ENCODE measurements around the gene WNK2.
"Not testable (repeated sequence)": the region's sequence is repeated elsewhere in the genome, so short reads cannot be mapped to it uniquely, and the experiment has no call there.

WNK2 gene

DNA sequence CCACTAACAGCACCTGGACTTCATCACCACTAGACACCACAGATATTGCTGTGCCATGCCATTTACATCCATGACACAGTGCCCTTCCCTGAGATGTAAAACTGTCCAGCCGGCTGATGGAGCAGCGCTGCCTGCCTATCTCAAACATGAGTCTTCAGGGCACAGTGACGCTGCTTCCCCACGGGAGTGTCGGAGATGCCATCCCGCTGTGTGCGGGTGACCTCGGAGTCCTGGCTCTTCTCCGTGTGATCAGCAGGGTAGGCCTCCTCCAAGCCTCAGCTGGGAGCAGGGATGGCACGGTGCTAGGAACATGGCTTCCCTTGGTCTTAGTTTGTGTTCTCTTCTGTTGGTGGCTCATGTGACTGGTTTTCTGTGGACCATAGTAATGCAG lies 137.3 kb downstream of the WNK2 start:
- DNase-seq (ENCODE audit: insufficient read length, low spot score) (no peak), FAIRE-seq (no peak)
- TF ChIP-seq, protein P1, sequence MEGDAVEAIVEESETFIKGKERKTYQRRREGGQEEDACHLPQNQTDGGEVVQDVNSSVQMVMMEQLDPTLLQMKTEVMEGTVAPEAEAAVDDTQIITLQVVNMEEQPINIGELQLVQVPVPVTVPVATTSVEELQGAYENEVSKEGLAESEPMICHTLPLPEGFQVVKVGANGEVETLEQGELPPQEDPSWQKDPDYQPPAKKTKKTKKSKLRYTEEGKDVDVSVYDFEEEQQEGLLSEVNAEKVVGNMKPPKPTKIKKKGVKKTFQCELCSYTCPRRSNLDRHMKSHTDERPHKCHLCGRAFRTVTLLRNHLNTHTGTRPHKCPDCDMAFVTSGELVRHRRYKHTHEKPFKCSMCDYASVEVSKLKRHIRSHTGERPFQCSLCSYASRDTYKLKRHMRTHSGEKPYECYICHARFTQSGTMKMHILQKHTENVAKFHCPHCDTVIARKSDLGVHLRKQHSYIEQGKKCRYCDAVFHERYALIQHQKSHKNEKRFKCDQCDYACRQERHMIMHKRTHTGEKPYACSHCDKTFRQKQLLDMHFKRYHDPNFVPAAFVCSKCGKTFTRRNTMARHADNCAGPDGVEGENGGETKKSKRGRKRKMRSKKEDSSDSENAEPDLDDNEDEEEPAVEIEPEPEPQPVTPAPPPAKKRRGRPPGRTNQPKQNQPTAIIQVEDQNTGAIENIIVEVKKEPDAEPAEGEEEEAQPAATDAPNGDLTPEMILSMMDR (IDR thresholded peaks at IDR 0.05; ENCODE audit: insufficient read depth, missing control alignments): no peak

DNA sequence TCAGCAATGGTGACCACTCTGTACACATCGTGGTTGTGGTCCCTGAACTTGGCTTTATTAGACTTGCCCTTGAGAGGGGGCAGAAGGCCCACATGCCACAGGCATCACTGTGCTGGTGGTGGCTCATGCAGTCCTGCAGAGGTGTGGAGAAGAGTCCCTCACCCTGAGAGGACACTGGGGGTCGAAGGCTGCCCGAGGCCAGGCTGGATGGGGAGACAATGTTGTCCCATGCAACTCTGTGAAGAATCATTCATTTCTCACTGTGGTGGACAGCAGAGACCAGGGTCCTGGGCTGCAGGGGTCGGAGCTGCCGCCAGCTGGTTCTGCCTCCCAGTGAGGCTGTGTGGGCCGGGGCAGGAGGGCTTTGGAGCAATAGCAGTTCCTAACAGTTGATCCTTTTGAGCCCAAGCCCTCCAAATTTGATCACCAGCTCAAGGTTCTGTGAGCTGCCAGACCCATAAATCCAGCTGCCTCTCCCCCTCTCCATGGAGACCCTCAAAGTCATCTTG lies 139.6 kb downstream of the WNK2 start:
- DNase-seq (ENCODE audit: insufficient read length, low spot score); FAIRE-seq: not testable (repeated sequence)

DNA sequence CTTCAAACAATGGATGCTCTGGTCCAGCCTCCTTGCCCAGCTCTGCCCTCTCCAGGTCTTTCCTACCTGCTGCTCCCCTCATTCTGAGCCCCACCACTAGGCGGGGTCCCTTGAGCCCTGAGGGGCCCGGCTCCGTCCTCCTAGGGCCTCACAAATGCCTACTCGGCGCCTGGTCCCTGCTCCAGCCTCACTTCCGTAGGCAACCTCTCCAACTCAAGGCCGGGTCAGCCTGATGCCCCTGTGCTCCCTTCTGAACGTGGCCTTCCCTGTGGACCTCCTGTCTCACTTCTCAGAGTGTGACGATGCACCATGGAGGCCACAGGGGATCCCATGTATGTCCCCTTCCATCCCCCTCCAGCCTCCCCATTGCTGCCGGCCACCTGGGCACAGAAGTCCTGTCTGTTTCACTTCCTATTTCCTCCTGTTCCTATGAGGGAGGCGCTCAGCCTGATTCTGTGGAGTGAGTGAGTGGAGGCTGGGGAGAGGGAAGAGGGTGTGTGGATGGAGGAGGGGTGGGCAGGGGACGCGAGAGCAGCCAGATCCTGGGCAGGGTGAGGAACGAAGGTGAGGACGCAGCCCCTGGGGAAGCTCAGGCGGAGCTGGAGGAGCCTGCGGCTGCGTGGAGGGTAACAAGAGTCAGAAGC lies 140.4 kb downstream of the WNK2 start:
- DNase-seq (ENCODE audit: insufficient read length, low spot score) (no peak), FAIRE-seq (no peak)
- TF ChIP-seq, protein P1 (IDR thresholded peaks at IDR 0.05; ENCODE audit: insufficient read depth, missing control alignments): no peak

DNA sequence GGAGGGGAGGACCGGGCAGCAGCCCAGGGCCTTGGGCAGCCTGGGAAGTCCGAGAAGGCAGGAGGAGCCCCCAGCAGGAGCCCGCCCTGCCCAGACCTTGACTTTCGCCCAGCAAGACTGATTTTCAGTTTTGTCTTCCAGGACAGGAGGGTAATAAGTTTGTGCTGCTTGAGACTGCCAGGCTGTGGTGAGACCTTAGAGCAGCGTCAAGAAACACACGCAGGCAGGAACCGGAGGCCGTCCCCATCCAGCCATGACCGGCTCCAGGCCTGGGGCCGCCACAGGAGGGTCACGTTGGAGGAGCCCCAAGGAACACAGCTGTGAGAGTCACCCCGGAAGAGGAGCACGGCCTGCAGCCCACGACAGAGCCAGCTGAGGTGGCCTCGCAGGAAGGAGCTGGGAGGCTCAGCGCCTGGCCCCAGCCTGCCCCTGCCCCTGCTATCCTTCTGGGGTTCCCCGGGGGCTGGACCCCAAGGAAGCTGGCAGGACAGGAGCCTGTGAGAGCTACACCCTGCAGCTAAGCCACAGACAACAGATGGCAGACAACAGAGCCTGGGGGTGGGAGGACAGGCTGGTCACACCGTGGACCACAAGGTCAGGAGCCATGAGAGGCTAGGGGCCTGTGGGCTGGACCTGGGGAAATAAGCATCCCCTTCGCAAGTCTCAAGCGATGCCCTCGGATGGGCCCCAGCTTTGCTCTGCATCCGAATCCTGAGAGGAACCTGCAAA lies 141.5 kb downstream of the WNK2 start:
- TF ChIP-seq, protein P1 (IDR thresholded peaks at IDR 0.05; ENCODE audit: insufficient read depth, missing control alignments): no peak
- FAIRE-seq: no peak
- DNase-seq (ENCODE audit: insufficient read length, low spot score): no peak

DNA sequence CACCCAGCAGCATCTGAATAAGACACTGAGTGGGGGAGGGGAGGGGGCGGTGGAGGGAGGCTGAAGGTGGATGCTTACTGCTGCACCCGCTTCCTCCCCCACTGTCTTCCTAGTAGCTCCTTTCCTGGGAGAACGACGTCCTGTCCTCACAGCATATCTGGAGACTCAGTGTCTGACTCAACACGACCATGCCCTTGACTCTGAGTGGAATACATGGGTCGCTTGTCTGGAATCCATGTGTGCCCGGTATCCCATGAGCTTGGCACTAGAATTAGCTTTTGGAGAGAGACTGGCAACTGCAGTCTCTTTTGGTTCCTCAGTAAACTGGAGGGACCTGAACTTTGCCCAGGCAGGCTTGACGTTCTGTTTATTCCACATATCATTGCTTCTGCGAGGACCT lies 142.1 kb downstream of the WNK2 start:
- FAIRE-seq: no peak
- DNase-seq (ENCODE audit: insufficient read length, low spot score): no peak
- TF ChIP-seq, protein P1 (IDR thresholded peaks at IDR 0.05; ENCODE audit: insufficient read depth, missing control alignments): no peak

DNA sequence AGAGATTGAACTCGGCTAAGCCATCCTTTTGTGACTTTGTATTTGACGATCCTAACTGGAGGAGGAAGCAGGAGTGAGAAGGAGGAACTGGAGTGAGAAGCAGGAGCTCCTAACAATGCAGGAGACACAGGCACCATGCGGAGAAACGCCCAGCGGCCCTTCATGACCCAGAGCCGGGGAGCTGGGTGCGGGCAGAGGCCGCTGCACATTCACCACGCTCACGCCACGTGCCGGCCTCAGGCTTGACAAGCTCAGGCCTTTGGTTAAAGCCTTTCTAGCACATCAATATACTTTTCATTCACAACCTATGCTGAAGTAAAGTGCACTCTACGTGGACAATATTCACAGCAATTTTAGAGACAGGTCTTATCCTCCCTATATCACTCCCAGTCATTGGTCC lies 142.7 kb downstream of the WNK2 start:
- no peak for FAIRE-seq
- no peak for DNase-seq (ENCODE audit: insufficient read length, low spot score)
- TF ChIP-seq, protein P1 (IDR thresholded peaks at IDR 0.05; ENCODE audit: insufficient read depth, missing control alignments): no peak

DNA sequence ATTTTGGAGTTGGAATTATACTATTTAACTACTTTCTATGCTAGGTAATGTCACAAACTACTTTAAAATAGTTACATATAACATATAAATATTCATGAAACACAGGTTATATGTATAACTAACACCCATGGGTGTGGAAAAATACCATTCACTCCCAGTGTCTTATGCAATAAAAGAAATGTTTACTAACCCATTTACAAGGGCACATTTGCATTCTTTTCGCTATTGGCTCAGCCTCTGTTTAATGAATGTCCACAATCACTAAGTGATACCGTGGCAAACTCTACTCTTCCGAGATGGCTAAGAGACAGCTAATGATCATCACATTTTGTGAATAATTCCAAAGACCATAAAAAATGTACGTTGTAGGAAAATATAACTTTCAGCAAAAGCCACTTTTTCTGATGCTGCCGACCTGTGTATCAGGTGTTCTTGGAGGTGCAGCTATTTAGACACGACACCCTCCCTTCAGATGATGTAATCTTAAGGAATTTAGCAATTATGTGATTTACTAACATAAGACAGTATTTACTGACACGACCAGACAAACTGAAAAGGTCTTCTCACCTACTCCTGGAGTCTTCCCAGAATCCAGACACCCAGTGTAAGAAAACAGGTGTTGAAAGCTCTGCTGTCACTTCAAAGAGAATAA lies 145.8 kb downstream of the WNK2 start:
- TF ChIP-seq, protein P1 (IDR thresholded peaks at IDR 0.05; ENCODE audit: insufficient read depth, missing control alignments): no peak
- FAIRE-seq: no peak
- DNase-seq (ENCODE audit: insufficient read length, low spot score): no peak
